Endothelial cell of umbilical vein (primary cell): ENCODE data around the gene ACR. TPM values are rescaled to one million over a fixed set of nuclear protein-coding genes. Genes with fewer than 3 reads are reported as not detected.

ENCODE experiments used
- BruUV-seq: library from RNA; stranded (reverse); fragments of 400-500 nt; replicated peaks from 2 replicates; lab custom pipeline; 2021; lab: Mats Ljungman, UMichigan
- CTCF ChIA-PET: fragments of 300-600, 350-600 bp; sonication (Branson Sonifier 250); formaldehyde crosslinking; loops from one replicate; lab custom pipeline; 2021; ENCODE audit warnings: antibody characterized with exemption, inconsistent platforms; lab: Charles Lee
- POLR2A ChIA-PET: fragments of 300-600, 350-600 bp; sonication (Branson Sonifier 250); formaldehyde crosslinking; loops from one replicate; lab custom pipeline; 2021; ENCODE audit warnings: antibody characterized with exemption, inconsistent platforms; lab: Charles Lee
- DNase-seq: peaks from one replicate; pipeline ENCODE4 v3.0.0-alpha.2; 2011; ENCODE audit warnings: low read depth, low spot score
- FAIRE-seq: peaks from 2 replicates; lab custom pipeline; 2011; peaks lifted over from hg19 to GRCh38; lab: Jason Lieb, UNC
- H2AFZ ChIP-seq: 2 replicates; pipeline ENCODE4 v1.6.0; 2012; ENCODE audit warnings: low read depth, low read length, control low read depth, inconsistent platforms
- H3K27ac ChIP-seq: 2 replicates; pipeline ENCODE4 v1.5.1; 2011; ENCODE audit warnings: low read depth, mild to moderate bottlenecking, control low read depth, low read length, moderate library complexity; ENCODE audit not compliant: insufficient read depth
- H3K27me3 ChIP-seq, 2 experiments: 2 replicates each; pipeline versions ENCODE4 v1.6.0 to v1.6.1; 2011; ENCODE audit warnings: low read length in 2 of 2, mixed read lengths in 1 of 2; ENCODE audit not compliant: control insufficient read depth in 2 of 2, insufficient read depth in 2 of 2
- H3K36me3 ChIP-seq, 2 experiments: 2 replicates in 1 of 2; 3 replicates in 1 of 2; pipeline ENCODE4 v1.5.1; 2011; ENCODE audit warnings: low read length in 2 of 2, mild to moderate bottlenecking in 1 of 2, moderate library complexity in 1 of 2; ENCODE audit not compliant: control insufficient read depth in 2 of 2, insufficient read depth in 2 of 2; ENCODE audit errors: extremely low read depth in 1 of 2
- H3K4me1 ChIP-seq: 3 replicates; pipeline ENCODE4 v1.5.1; 2011; ENCODE audit warnings: mild to moderate bottlenecking, low read length; ENCODE audit not compliant: control insufficient read depth, insufficient read depth; ENCODE audit errors: extremely low read depth
- H3K4me2 ChIP-seq: 2 replicates; pipeline ENCODE4 v1.6.1; 2011; ENCODE audit warnings: low read length, control low read depth, mixed read lengths; ENCODE audit not compliant: insufficient read depth
- H3K4me3 ChIP-seq, 3 experiments: fragments of 200-600 bp in 1 of 3; sonication (generic), shearing (Covaris generic) in 1 of 3; replicated peaks in 1 of 3; 2 replicates each; pipeline ENCODE4 v1.5.1; 2011 to 2016; ENCODE audit warnings: control low read depth in 3 of 3, low read length in 3 of 3, mild to moderate bottlenecking in 2 of 3, inconsistent platforms in 1 of 3, low read depth in 1 of 3, moderate library complexity in 1 of 3; ENCODE audit not compliant: insufficient read depth in 1 of 3
- H3K79me2 ChIP-seq: 2 replicates; pipeline ENCODE4 v1.6.0; 2012; ENCODE audit warnings: low read length, inconsistent platforms; ENCODE audit not compliant: control insufficient read depth, insufficient read depth
- H3K9ac ChIP-seq: replicated peaks from 2 replicates; pipeline ENCODE3; 2011; ENCODE audit warnings: low read length, control low read depth; ENCODE audit not compliant: insufficient read depth; ENCODE audit errors: extremely low read depth
- H3K9me1 ChIP-seq: replicated peaks from 3 replicates; pipeline ENCODE4 v1.6.0; 2011; ENCODE audit warnings: mild to moderate bottlenecking, low read length; ENCODE audit not compliant: control insufficient read depth, insufficient read depth; ENCODE audit errors: extremely low read depth
- H3K9me3 ChIP-seq: replicated peaks from 2 replicates; pipeline ENCODE4 v1.5.1; 2012; ENCODE audit warnings: low read length, inconsistent platforms; ENCODE audit not compliant: control insufficient read depth, insufficient read depth
- H4K20me1 ChIP-seq: replicated peaks from 2 replicates; pipeline ENCODE3; 2011; ENCODE audit warnings: mild to moderate bottlenecking, low read length; ENCODE audit not compliant: control insufficient read depth, insufficient read depth; ENCODE audit errors: extremely low read depth
- EZH2 ChIP-seq: IDR thresholded peaks from 2 replicates; pipeline ENCODE4 v1.6.1; 2012; ENCODE audit warnings: borderline replicate concordance, low read depth, mild to moderate bottlenecking, moderate library complexity, low read length, inconsistent platforms; ENCODE audit not compliant: severe bottlenecking
- FOS ChIP-seq: IDR thresholded peaks from 2 replicates; pipeline ENCODE4 v1.6.1; 2011; ENCODE audit warnings: mild to moderate bottlenecking, low read length, moderate library complexity, borderline replicate concordance; ENCODE audit not compliant: insufficient read depth
- GATA2 ChIP-seq: IDR thresholded peaks from 2 replicates; pipeline ENCODE4 v1.7.0; 2011; ENCODE audit warnings: low read depth, mild to moderate bottlenecking, moderate library complexity, mixed read lengths, low read length; ENCODE audit not compliant: insufficient read length, insufficient read depth
- MAX ChIP-seq: IDR thresholded peaks from 2 replicates; pipeline ENCODE4 v1.6.1; 2011; ENCODE audit not compliant: insufficient read depth, insufficient read length
- POLR2A ChIP-seq: IDR thresholded peaks from 2 replicates; pipeline ENCODE4 v1.6.1; 2012; ENCODE audit warnings: low read depth, mild to moderate bottlenecking, control low read depth, low read length
- POLR2AphosphoS5 ChIP-seq: IDR thresholded peaks from 2 replicates; pipeline ENCODE4 v1.6.1; 2012; ENCODE audit warnings: low read depth, mild to moderate bottlenecking, control low read depth, low read length, moderate library complexity; ENCODE audit not compliant: insufficient read depth
- dilution Hi-C: fragments of 300-500 bp; cut with MboI; formaldehyde crosslinking; loops from one replicate; pipeline ENCODE4 v1.15.0; 2019; ENCODE audit warnings: low sequenced_read_pairs; ENCODE audit not compliant: extremely low pct_ligation_motif_present
- intact Hi-C: fragments of 100-400 bp; cut with micrococcal nuclease; formaldehyde crosslinking; loops from one replicate; pipeline ENCODE4 v1.10.0; 2022
- polyA plus RNA-seq, 4 experiments: library from polyadenylated mRNA; depleted of rRNA in 3 of 4; stranded (reverse) in 3 of 4; unstranded in 1 of 4; fragments of >200 nt; gene quantifications; 2 replicates each; pipeline versions ENCODE4 v1.2.1 to v1.2.3, GENCODE V29; 2011 to 2012; ENCODE audit warnings: missing spikeins in 1 of 4
- total RNA-seq: library from RNA; stranded (reverse); gene quantifications from 2 replicates; pipeline ENCODE4 v1.2.3, GENCODE V29; 2021

The ACR gene
- total and polyA plus RNA-seq, 2 donors (not counting 3 experiments of a cell fraction or from before 2014, with no cell fraction given) = 0.91 to 4.1 TPM

- Histone ChIP-seq H3K36me3 (peaks cover 46 to 89% of the 10 kb centered on the region in 2 experiments), H3K27me3 (no peaks in the 10 kb centered on the region), H3K79me2 (peaks cover 75% of the 10 kb centered on the region), H3K27ac (no peak overlapping the region), H3K9me1 (no peaks in the 10 kb centered on the region), H4K20me1 (peaks cover 7% of the 10 kb centered on the region), H3K9ac (no peak overlapping the region), H3K4me2 (no peak overlapping the region), H3K4me3 (no peak overlapping the region), H2AFZ (no peak overlapping the region), H3K9me3 (no peaks in the 10 kb centered on the region), H3K4me1 (no peaks in the 10 kb centered on the region)
- intact Hi-C loops (no loop called here), dilution Hi-C loops (no loop called here)
- no peak for FAIRE-seq
- DNase-seq = no peak
- POLR2A ChIA-PET = no interaction called here
- CTCF ChIA-PET = no interaction called here
- no peak for TF ChIP-seq GATA2
- no peak for TF ChIP-seq EZH2
- no TSS peak for BruUV-seq
These were observed 12.4 kb upstream of the ACR start for GRCh38 chr22:50725597-50725996.

DNA sequence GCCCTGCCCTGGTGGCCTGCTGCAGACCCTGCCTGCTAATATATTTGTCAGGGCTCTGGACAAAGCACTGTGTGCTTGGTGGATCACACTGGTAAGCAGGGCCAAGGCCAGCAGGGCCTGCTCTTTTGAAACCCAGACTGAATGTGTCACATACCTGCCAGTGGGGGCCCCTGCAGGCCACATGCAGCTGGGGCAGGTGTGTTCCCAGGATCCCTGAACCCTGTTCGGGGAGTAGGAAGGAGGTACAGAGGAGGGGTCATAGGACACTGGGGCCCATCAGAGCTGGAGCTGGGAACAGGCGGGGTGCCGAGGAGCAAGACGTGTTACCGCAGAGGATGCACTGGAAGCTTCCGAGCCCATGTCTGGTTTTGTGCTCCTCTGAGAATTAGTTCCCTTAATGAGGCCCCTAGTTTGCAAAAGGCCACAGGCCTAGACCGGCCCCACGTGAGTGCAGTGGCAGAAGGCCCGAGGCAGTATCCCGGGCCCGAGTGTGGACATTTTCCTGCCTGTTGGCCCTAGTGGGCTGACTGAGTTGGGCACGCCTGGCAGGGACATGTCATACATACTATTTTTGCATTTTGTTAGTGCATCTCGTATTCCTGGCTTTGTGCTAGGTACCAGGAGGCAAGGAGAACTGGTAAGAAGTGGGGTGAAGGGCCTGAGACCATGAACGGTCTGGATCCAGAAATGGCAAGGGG lies 11.2 kb upstream of the ACR start:
- peaks cover 7% of the 10 kb centered on the region for H4K20me1 ChIP-seq
- no TSS peak for BruUV-seq
- H3K9me1 ChIP-seq = no peaks in the 10 kb centered on the region
- TF ChIP-seq EZH2 (no peak), FOS (no peak), POLR2AphosphoS5 (no peak), MAX (no peak), GATA2 (no peak), POLR2A (no peak)
- H3K27me3 ChIP-seq = no peaks in the 10 kb centered on the region
- FAIRE-seq (no peak), DNase-seq (no peak)
- intact Hi-C loops (no loop called here), dilution Hi-C loops (no loop called here)
- H3K79me2 ChIP-seq = peaks cover 71% of the 10 kb centered on the region
- peaks cover 44 to 82% of the 10 kb centered on the region in 2 experiments for H3K36me3 ChIP-seq
- H3K9me3 ChIP-seq = no peaks in the 10 kb centered on the region
- no peak overlapping the region for H2AFZ ChIP-seq
- H3K4me2 ChIP-seq = no peak overlapping the region
- H3K4me1 ChIP-seq = no peaks in the 10 kb centered on the region
- no peak overlapping the region for H3K27ac ChIP-seq
- no peak overlapping the region for H3K9ac ChIP-seq
- ChIA-PET POLR2A (no interaction called here), CTCF (no interaction called here)
- H3K4me3 ChIP-seq = no peak overlapping the region
